NCI-H526 (cell line): ENCODE results near the gene MEX3C.

Source experiments
- DNase-seq, 2 experiments: peaks; one replicate each; lab custom pipeline; 2025; lab: John Stamatoyannopoulos, UW

MEX3C gene

GRCh38 chr18:51191128-51191717 is 6.3 kb downstream of the MEX3C start:
- DNase-seq = peak in 1 of 2 experiments; percentile 5

- no peak for DNase-seq
Observed at GRCh38 chr18:51190000-51190399, 7.5 kb downstream of the MEX3C start.

GRCh38 chr18:51188024-51188701 is 9.3 kb downstream of the MEX3C start:
- DNase-seq = no peak

DNA sequence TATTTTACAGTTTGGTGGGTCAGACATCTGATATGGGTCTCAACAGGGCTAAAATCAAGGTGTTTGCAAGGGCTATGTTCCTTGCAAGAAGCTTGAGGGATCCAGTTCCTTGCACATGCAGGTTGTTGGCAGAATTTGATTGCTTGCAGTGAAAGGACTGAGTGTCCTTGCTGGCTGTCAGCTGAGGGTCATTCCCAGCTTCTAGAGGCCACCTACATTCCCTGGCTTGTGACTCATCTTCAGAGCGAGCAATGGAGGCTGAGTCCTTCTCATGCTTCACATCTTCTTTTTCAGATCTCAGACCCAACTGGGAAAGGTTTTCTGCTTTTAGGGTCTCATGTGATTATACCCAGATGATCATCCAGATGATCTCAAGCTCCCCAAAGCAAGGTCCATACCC is 12.4 kb downstream of the MEX3C start:
- no peak for DNase-seq

DNA sequence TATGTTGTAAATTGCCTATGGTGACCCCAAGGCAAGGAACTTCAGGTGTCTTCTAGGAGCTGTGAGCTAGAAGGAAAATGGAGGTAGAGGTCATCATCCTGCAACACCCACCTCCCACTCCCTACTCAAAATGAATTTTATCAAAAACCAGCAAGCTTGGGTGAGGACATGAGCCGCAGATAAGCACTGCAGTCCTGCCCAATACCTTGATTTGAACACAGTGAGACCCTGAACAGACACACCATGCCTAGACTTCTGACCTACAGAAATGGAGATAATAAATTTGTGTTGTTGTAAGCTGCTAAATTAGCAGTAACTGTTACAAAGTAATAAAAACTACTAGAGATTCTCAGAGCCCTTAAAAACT is 13.4 kb downstream of the MEX3C start:
- DNase-seq = no peak

- no peak for DNase-seq
Observed at GRCh38 chr18:51183372-51184090, 13.9 kb downstream of the MEX3C start.

- no peak for DNase-seq
Observed at GRCh38 chr18:51182824-51183223, 14.7 kb downstream of the MEX3C start.

DNA sequence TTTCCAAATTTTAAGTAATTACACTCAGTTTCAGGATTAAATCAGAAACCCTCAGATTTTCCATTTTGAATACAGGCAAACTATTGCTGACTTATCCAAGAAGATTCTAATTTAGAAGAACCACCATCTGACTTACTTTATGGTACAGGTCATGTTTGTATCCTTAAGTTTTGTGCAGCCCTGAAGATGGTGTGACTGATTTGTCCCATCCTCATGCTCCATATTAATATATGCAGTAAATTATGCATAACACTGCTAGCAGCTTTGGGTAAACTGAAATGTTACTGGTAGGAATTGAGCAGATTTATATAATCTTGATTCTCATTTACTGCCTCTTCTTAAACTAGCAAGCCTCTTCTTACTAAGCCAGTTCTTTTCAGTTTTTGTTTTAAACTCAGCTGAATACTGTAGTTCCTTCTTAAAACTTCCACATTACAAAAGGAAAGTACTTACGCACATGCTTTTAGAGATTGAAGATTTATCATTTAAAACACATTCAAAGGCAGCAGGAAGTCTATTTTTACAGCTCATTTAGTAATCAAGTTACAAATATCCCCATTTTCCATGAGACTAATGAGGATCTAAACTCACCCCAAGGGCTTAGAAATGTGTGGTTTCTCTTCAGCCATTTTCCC is 25.7 kb downstream of the MEX3C start:
- no peak for DNase-seq

GRCh38 chr18:51171223-51171622 is 26.3 kb downstream of the MEX3C start:
- DNase-seq = no peak

GRCh38 chr18:51170664-51171063 is 26.8 kb downstream of the MEX3C start:
- no peak for DNase-seq

DNA sequence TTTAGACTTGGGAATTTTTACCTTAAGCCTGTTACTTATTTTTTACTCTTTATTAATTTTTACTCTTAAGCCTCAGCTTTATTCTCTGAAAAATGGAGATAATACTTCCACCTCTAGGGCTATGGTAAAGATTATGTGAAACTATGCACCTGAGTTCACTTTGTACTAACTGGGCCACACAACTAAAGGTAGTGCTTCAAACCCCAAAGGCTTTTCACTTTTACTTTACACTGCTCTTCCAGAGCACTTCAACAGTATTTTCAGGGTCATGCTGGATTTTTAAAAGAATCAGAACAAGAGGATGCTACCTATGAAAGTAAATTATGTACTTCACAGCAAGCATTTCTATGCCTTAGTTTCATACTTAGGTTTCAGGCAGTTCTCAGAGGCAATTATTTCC is 27.8 kb downstream of the MEX3C start:
- no peak for DNase-seq

DNA sequence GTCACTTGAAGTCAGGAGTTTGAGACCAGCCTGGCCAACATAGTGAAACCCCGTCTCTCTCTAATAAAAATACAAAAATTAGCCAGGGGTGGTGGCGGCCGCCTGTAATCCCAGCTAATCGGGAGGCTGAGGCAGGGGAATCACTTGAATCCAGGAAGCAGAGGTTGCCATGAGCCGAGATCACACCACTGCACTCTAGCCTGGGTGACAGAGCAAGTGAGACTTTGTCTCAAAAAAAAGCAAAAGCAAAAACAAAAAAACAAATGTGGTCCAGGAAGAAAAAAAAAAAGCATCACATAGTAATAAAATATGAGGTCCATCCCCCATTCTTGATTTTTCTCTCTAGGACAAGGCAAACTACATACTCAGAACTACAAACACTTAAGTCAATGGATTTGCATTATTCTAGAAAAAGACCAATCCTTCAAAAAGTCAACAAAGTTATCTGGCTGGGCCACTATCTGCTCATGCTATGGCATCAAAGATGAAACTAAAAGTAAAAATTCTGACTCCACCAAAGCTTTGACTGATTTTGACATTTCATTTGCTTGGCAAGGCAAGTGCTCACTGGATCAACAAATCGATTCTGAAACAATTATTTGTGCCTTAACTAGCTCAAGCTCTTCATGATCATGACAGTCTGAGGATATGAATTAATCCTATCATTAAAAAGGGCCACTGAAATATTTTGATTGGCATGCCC is 28.4 kb downstream of the MEX3C start:
- no peak for DNase-seq

- DNase-seq = no peak
Observed at GRCh38 chr18:51168026-51168742, 29.3 kb downstream of the MEX3C start.

DNA sequence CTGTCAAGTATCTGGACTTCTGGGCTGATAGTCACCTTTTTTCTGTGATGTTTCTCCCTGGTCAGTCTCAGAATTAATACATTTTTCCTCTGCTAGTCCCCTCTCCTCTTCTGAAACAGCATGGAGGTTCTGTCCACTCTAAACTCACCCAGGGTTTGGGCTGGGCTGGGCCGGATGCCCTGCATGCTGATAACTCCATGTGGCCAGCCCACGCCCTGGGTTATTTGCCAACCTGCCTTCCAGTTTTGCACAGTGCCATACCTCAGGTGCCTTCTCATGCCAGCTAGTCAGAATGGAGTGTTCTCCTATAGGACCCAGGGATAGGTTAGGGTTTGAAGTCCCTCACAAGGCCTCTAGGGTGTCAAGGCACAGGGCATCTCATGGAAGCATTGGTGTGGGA is 32.2 kb downstream of the MEX3C start:
- no peak for DNase-seq

GRCh38 chr18:51164761-51165281 is 32.7 kb downstream of the MEX3C start:
- no peak for DNase-seq

- no peak for DNase-seq
Observed at GRCh38 chr18:51164342-51164741, 33.1 kb downstream of the MEX3C start.

- no peak for DNase-seq
Observed at GRCh38 chr18:51163543-51163942, 33.9 kb downstream of the MEX3C start.

DNA sequence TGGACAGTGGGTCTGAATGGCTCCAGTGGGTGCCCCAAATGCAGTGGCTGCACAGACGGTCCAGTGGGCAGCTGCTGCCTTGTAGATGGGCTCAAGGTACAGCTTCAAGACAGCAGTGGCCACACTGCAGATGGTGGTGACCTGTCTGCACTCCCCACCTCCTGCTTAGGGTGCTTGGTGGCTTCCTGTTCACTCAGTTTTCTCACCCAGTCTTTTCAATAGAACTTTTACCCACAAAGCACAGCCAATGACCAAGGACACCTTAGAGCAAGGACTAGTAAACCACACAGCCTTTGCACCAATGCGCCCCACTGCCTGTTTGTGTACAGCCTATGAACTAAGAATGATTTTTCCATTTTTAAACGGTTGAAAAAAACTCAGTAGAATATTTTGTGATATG is 34.9 kb downstream of the MEX3C start:
- no peak for DNase-seq

GRCh38 chr18:51160646-51161045 is 36.8 kb downstream of the MEX3C start:
- no peak for DNase-seq

- no peak for DNase-seq
Observed at GRCh38 chr18:51157215-51157614, 40.3 kb downstream of the MEX3C start.

- no peak for DNase-seq
Observed at GRCh38 chr18:51154431-51155063, 42.9 kb downstream of the MEX3C start.
